SHP77 treated with DMSO at 0.1 percent for 48 hours (cell line): Measurements from ENCODE around the gene JKAMP.

Experiments
- DNase-seq: peaks from one replicate; lab custom pipeline; 2025; lab: John Stamatoyannopoulos, UW

The JKAMP gene

GRCh38 chr14:59481407-59481806 is 2.9 kb upstream of the JKAMP start:
- DNase-seq: no peak

GRCh38 chr14:59481871-59482540 is 2.3 kb upstream of the JKAMP start:
- no peak for DNase-seq

GRCh38 chr14:59482541-59483331 is 1.6 kb upstream of the JKAMP start:
- no peak for DNase-seq

GRCh38 chr14:59483363-59483762 is 954 bp upstream of the JKAMP start:
- no peak for DNase-seq

- no peak for DNase-seq
Observed at GRCh38 chr14:59484639-59485175, 390 bp downstream of the JKAMP start.

GRCh38 chr14:59490756-59491155 is 6.4 kb downstream of the JKAMP start:
- DNase-seq: no peak

- no peak for DNase-seq
Observed at GRCh38 chr14:59492384-59492783, 8.1 kb downstream of the JKAMP start.

GRCh38 chr14:59500732-59501131 is 16.4 kb downstream of the JKAMP start:
- DNase-seq: no peak

GRCh38 chr14:59503256-59503655 is 18.9 kb downstream of the JKAMP start:
- no peak for DNase-seq

- peak; percentile 52 for DNase-seq
Observed at GRCh38 chr14:59507063-59507751, 22.9 kb downstream of the JKAMP start.

- no peak for DNase-seq
Observed at GRCh38 chr14:59507752-59508103, 23.4 kb downstream of the JKAMP start.

- no peak for DNase-seq
Observed at GRCh38 chr14:59509101-59509500, 24.8 kb downstream of the JKAMP start.

- DNase-seq: no peak
Observed at GRCh38 chr14:59510001-59510400, 25.7 kb downstream of the JKAMP start.

- no peak for DNase-seq
Observed at GRCh38 chr14:59510966-59511365, 26.6 kb downstream of the JKAMP start.

- peak; percentile 25 for DNase-seq
Observed at GRCh38 chr14:59511916-59512575, 27.7 kb downstream of the JKAMP start.

GRCh38 chr14:59520224-59520623 is 35.9 kb downstream of the JKAMP start:
- no peak for DNase-seq

- DNase-seq: no peak
Observed at GRCh38 chr14:59529189-59529588, 44.9 kb downstream of the JKAMP start.

GRCh38 chr14:59530349-59530748 is 46.0 kb downstream of the JKAMP start:
- no peak for DNase-seq

- no peak for DNase-seq
Observed at GRCh38 chr14:59532419-59532818, 48.1 kb downstream of the JKAMP start.

- DNase-seq: peak; percentile 22
Observed at GRCh38 chr14:59534361-59534987, 50.2 kb downstream of the JKAMP start.

- DNase-seq: no peak
Observed at GRCh38 chr14:59537476-59537875, 53.2 kb downstream of the JKAMP start.

- no peak for DNase-seq
Observed at GRCh38 chr14:59538936-59539335, 54.6 kb downstream of the JKAMP start.
